NB4 (cell line): ENCODE measurements around the gene NENF.

ENCODE experiments used
- MYC ChIP-seq: IDR thresholded peaks from 2 replicates; pipeline ENCODE4 v1.6.1; 2011; ENCODE audit warnings: low read depth, low read length
- POLR2A ChIP-seq: IDR thresholded peaks from 2 replicates; pipeline ENCODE4 v1.6.1; 2011; ENCODE audit warnings: mild to moderate bottlenecking; ENCODE audit not compliant: insufficient read length; ENCODE audit errors: extremely low read depth
- TF ChIP-seq, protein P1 (sequence below): IDR thresholded peaks from 2 replicates; pipeline ENCODE4 v1.6.1; 2011; ENCODE audit warnings: low read depth, low read length
- TF ChIP-seq, protein P2 (sequence below): IDR thresholded peaks from one replicate; pipeline ENCODE4 v1.5.1; 2012; ENCODE audit warnings: low read depth, low read length

DNA sequence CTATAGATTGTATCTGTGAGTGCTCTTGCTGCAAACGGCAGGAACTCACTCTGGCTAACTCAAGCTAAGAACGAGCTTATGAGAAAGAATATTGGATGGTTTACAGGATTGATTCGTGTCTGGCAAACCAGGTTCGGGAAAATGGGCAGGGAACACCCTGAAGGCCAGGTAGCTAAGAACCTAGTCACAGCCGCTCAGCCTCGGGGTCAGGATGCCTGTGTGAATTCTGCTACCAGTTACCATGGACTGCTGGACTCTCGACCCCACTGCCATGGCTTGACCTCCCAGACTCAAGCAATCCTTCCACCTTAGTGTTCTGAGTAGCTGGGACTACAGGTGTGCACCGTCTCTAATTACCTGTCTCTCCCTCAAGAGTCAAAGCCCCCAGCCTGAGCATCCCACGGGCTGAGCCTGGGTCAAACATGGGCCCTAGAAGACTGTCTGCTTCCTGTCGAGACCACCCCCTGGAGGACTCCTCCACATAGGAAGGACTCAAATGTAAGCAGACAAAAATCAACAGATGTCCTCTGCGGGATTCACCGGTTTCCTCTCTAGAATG is 45.8 kb downstream of the NENF start:
- TF ChIP-seq POLR2A, result no peak
- TF ChIP-seq, protein P1, sequence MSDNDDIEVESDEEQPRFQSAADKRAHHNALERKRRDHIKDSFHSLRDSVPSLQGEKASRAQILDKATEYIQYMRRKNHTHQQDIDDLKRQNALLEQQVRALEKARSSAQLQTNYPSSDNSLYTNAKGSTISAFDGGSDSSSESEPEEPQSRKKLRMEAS, result no peak
- TF ChIP-seq, protein P2, sequence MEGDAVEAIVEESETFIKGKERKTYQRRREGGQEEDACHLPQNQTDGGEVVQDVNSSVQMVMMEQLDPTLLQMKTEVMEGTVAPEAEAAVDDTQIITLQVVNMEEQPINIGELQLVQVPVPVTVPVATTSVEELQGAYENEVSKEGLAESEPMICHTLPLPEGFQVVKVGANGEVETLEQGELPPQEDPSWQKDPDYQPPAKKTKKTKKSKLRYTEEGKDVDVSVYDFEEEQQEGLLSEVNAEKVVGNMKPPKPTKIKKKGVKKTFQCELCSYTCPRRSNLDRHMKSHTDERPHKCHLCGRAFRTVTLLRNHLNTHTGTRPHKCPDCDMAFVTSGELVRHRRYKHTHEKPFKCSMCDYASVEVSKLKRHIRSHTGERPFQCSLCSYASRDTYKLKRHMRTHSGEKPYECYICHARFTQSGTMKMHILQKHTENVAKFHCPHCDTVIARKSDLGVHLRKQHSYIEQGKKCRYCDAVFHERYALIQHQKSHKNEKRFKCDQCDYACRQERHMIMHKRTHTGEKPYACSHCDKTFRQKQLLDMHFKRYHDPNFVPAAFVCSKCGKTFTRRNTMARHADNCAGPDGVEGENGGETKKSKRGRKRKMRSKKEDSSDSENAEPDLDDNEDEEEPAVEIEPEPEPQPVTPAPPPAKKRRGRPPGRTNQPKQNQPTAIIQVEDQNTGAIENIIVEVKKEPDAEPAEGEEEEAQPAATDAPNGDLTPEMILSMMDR, result no peak
- no peak for TF ChIP-seq MYC
